GM12891 (cell line): Measurements from ENCODE around the gene SLC8A2.

Source experiments
- DNase-seq: peaks from one replicate; pipeline ENCODE4 v3.0.0; 2011; ENCODE audit warnings: low spot score; ENCODE audit not compliant: insufficient read length
- FAIRE-seq: peaks from 2 replicates; lab custom pipeline; 2011; peaks lifted over from hg19 to GRCh38; lab: Jason Lieb, UNC
- PAX5 ChIP-seq: IDR thresholded peaks from 2 replicates; pipeline ENCODE4 v1.6.1; 2011; ENCODE audit warnings: low read length, moderate library complexity, mild to moderate bottlenecking; ENCODE audit not compliant: insufficient read depth, severe bottlenecking
- POLR2A ChIP-seq: IDR thresholded peaks from 2 replicates; pipeline ENCODE4 v1.6.1; 2011; ENCODE audit warnings: low read depth, low read length, control low read depth
- POLR2AphosphoS5 ChIP-seq: IDR thresholded peaks from 2 replicates; pipeline ENCODE4 v1.6.1; 2011; ENCODE audit warnings: low read depth, low read length, control low read depth
- POU2F2 ChIP-seq: IDR thresholded peaks from 2 replicates; pipeline ENCODE4 v1.6.1; 2011; ENCODE audit warnings: low read depth, mild to moderate bottlenecking, control low read depth, low read length, moderate library complexity
- SPI1 ChIP-seq: IDR thresholded peaks from 2 replicates; pipeline ENCODE4 v1.6.1; 2011; ENCODE audit warnings: low read depth, low read length, control low read depth
- TAF1 ChIP-seq: IDR thresholded peaks from 2 replicates; pipeline ENCODE4 v1.6.1; 2011; ENCODE audit warnings: low read depth, low read length, control low read depth

SLC8A2 gene

DNA sequence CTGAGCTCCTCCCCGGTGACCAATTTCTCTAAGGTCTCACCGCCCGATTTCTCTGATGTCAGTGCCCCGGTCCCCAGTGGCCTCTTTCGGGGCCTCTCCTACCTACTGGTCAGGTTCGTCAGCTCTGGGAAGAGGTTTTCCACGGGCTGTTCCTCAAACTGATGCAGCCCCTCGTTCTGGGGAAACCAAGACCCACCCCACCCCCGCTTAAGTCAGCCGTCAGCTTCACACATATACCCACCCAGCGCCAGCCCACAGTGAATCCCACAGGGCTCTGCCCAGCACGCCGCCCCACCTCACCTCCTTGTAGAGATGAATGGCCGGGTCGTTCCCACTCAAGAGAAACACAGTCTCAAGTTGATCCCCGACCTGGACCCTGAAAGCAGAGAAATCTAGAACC lies 9.0 kb upstream of the SLC8A2 start:
- TF ChIP-seq TAF1 = no peak
- no peak for TF ChIP-seq SPI1
- no peak for TF ChIP-seq POU2F2
- no peak for TF ChIP-seq PAX5
- TF ChIP-seq POLR2A = no peak
- TF ChIP-seq POLR2AphosphoS5 = no peak
- no peak for FAIRE-seq
- DNase-seq = no peak

- FAIRE-seq (no peak), DNase-seq (no peak)
- TF ChIP-seq POLR2AphosphoS5 = no peak
- TF ChIP-seq SPI1 = no peak
Measured at GRCh38 chr19:47479701-47480503, 8.2 kb upstream of the SLC8A2 start.

- DNase-seq (no peak), FAIRE-seq (no peak)
- TF ChIP-seq POLR2A = no peak
- no peak for TF ChIP-seq TAF1
- TF ChIP-seq PAX5 = no peak
- TF ChIP-seq SPI1 = no peak
- no peak for TF ChIP-seq POLR2AphosphoS5
- TF ChIP-seq POU2F2 = no peak
Measured at GRCh38 chr19:47476438-47476972, 4.8 kb upstream of the SLC8A2 start.

- FAIRE-seq (no peak), DNase-seq (no peak)
- TF ChIP-seq POLR2AphosphoS5 (no peak), PAX5 (no peak), TAF1 (no peak)
Measured at GRCh38 chr19:47475465-47475864, 3.8 kb upstream of the SLC8A2 start.

GRCh38 chr19:47473336-47473735 lies 1.6 kb upstream of the SLC8A2 start:
- FAIRE-seq (no peak), DNase-seq (no peak)
- no peak for TF ChIP-seq TAF1
- no peak for TF ChIP-seq POLR2AphosphoS5
- no peak for TF ChIP-seq PAX5
- TF ChIP-seq SPI1 = no peak
- TF ChIP-seq POLR2A = no peak
- TF ChIP-seq POU2F2 = no peak

- TF ChIP-seq POLR2AphosphoS5 (no peak), POU2F2 (no peak), SPI1 (no peak), TAF1 (no peak), POLR2A (no peak), PAX5 (no peak)
- DNase-seq = no peak
- FAIRE-seq = no peak
Measured at GRCh38 chr19:47471381-47471732, 336 bp downstream of the SLC8A2 start.

DNA sequence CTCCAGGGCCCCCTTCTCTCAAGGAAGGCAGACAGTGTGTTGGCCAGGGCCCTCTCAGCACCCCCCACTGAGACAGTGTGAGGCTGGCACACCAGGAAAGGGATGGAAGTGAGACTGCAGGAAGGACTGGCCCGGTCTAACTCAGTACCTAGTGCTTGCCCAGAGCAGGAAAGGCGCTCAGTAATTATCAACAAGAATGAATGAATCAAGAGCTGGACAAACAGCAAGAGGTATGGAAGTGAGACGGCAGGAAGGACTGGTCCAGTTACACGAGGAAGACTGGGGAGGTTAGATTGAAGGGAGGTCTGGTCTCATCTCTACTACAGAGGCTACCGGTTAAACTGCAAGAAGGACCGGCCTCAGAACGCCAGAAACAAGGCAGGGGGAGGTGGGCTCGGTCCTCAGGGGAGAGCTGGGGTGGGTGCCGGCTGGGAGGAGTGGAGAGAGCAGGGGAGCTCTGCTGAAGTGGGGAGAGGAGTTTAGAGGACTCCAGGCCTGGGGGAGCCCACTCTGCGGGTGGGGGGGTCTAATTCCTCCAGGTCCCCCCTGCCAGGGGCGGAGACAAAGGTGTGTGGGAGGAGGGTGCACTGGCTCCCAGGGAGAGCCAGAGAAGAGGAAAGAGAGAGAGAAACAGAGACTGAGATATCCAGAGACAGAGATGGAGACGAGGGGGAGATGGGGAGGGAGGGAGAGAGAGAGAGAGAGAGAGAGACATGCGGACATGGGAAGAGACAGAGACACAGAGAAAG lies 1.1 kb downstream of the SLC8A2 start:
- no peak for FAIRE-seq
- TF ChIP-seq POLR2A = no peak
- no peak for TF ChIP-seq SPI1
- no peak for TF ChIP-seq PAX5
- TF ChIP-seq POU2F2 = no peak
- TF ChIP-seq TAF1 = no peak
- no peak for TF ChIP-seq POLR2AphosphoS5
- no peak for DNase-seq

DNA sequence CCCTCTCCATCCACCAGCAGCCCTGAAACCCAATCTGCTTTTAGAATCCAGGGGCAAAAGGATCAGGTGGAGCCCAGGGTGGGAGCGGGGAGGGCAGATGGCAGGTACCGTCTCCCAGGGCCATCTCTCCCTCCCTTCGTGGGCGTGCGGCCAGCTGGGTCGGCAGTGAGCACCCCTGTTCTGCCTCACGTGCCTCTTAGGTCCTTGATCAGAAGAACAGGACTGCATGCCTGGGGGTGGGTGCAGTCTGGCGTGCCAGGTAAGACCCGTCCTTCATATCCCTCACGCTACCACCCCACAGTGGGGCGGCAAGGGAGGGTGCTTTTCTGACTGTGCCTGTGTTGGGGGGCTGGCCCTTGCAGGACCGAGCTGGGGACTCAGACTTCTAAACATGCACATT lies 2.0 kb downstream of the SLC8A2 start:
- FAIRE-seq = no peak
- TF ChIP-seq SPI1 (no peak), POLR2A (no peak), POLR2AphosphoS5 (no peak), POU2F2 (no peak), TAF1 (no peak), PAX5 (no peak)
- DNase-seq = no peak

DNA sequence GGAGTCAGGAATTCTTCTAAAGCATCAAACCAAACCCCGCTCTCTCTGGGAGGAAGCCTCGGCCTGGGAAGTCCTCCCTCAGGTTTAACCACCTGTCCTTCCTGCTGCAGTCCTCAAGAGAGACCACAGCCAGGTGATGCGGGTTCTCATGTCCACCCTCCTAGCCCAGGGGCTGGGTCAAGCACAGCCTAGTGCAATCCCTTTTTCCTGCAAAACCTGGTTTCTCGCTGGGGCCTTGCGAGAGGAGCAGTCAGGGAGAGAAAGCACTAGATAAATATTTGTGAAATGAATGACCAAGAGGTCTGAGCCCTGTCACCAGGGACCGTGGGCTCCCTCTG lies 2.4 kb downstream of the SLC8A2 start:
- no peak for FAIRE-seq
- DNase-seq = no peak
- TF ChIP-seq TAF1 (no peak), POLR2A (no peak), POU2F2 (no peak), PAX5 (no peak)

- no peak for FAIRE-seq
- DNase-seq = no peak
- TF ChIP-seq POLR2AphosphoS5 (no peak), SPI1 (no peak), POU2F2 (no peak), POLR2A (no peak), TAF1 (no peak), PAX5 (no peak)
Measured at GRCh38 chr19:47467914-47468313, 3.8 kb downstream of the SLC8A2 start.

GRCh38 chr19:47465957-47466356 lies 5.7 kb downstream of the SLC8A2 start:
- TF ChIP-seq TAF1 (no peak), PAX5 (no peak), SPI1 (no peak), POLR2AphosphoS5 (no peak), POU2F2 (no peak), POLR2A (no peak)
- FAIRE-seq (no peak), DNase-seq (no peak)
